T1000 (cell line): ENCODE results near the gene RAC2.

Source experiments
- DNase-seq: peaks from one replicate; lab custom pipeline; 2025; ENCODE audit warnings: mixed read lengths; lab: John Stamatoyannopoulos, UW

The RAC2 gene

DNA sequence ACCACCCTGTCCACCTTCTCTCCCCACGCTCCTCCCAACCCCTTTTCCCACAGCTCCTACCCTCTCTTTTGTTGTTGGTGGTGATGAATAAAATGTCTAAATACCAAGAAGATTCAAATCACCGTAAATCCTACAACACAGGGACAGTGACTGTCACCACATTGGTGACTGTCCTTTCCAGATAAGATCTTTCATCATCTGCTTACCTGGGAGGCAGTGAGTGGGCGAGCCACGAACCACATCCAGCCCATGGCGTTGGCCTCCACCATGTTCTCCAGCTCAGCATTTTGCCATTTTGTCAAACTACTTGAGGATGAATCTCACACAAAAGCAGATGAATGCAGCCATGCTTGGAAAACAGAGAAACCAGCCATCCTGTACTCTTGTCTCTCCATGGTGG is 31.6 kb upstream of the RAC2 start:
- DNase-seq = no peak

DNA sequence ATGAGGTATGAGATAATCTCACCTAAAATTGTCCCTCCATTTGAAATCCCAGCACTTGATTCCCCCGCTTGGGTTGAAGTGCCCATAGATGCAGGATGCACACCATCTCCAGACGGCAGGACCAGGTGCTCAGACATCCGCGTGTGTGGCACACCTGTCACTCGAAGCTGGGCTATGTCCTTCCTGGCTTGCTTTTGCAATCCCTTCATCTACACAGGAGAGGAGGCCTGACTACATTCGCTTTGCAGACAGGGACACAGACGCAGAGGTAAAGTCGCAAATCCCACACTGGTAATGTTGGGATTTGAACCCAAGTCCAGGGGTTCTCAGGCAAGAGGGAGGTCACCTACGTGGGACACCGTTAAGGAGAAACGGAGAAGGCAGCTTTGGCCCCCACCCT is 31.1 kb upstream of the RAC2 start:
- DNase-seq = no peak

DNA sequence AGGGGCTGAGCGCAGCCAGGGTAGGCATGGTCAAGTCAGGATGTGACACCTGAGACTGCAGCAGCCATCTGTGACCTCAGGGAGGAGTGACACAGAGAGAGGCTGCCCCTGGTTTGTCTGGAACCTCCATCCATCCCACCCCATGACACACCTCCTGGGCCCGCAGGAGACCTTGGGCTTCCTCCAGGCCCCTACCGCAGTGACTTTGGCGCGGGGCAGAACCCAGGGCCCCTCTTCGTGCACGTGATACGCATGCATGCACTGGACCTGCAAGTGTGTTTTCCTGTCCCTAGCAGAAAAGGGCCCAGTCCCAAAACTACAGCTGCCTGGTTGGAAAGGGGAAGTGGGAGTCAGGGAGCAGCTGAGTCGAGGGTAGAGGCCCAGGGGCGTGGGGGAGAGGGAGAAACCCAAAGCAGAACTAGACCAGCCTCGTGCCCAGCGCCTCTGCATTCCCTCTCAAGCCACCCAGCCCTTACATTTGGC is 30.4 kb upstream of the RAC2 start:
- DNase-seq = no peak

DNA sequence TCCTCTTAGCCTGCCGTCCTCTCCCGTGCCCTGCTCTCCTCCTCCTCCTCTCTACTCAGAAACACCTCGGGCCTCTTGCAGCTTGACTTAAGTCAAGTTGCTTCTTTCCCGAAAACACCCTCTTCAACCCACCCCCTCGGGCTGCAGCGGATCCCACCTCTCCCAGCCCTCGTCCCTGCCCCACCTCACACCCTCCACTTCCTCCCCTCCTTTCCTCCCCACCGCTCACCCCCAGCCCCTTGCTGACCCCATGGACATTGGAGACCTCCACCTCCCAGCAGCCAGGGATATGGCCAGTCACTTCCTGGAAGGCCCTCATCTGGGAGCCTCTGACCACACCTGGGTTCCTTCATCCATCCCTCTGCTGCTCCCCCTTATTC is 29.8 kb upstream of the RAC2 start:
- DNase-seq = no peak

DNA sequence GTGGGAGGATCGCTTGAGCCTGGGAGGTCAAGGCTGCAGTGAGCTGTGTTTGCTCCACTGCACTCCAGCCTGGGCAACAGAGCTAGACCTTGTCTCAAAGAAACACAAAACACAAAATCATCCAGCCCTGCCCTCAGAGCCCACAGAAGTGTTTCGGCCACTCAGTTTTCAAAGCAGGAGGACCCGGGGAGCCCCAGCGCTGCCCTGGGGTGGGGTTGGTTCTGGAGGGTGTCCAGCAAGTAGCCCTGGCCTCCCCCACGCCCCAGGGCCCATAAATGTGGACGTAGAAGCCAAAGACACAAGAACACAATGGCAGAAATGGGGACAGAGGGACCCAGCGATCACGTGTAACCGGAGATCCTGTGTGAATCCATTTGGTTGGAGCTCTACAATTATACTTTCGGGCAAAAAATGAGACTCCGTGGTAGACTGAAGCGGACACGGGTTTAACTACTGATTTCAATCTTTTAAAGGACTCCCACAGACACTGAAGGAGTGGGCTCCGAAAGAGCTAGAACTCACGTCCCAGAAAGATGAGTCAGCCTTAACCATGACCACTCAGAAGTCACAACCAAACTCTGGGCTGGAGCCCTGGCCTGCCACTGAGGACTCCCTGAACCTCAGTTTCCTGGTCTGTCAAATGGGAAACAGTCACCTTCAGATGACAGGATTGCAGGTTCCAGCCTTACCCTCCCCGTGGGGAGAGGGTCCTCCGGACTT is 29.2 kb upstream of the RAC2 start:
- DNase-seq = no peak

DNA sequence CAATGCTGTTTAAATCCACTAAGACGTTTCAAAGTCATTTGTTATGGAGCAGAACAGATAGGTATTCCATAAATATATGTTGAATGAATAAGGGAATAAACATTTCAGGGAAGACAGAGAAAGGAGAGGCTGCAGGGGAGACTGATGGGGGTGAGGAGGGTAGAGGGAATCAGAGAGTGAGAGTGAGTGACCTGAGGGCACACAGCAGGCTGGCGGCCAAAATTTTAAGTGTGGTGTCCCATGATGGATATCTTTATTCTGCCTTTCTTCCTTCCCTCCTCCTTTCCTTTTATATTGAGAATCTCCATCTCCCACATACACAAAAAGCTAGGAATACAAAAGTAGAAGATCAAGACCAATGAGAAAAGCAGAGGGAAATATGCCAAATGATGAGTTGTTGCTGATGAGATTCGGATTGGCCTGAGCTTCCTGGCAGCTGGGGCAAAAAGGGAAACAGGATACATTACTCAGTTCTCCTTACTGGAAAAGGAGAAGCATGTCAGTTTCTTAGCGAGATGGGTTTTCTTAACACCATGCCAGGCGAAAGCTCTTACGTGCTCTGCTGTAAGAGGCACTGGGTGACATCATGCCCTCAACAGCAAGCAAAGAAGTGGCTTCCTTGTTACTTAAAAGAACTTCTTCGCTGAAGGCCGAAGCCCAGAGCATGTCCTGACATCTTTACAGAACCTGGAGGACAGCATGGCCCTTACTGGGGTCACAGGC is 27.0 kb upstream of the RAC2 start:
- DNase-seq = no peak

DNA sequence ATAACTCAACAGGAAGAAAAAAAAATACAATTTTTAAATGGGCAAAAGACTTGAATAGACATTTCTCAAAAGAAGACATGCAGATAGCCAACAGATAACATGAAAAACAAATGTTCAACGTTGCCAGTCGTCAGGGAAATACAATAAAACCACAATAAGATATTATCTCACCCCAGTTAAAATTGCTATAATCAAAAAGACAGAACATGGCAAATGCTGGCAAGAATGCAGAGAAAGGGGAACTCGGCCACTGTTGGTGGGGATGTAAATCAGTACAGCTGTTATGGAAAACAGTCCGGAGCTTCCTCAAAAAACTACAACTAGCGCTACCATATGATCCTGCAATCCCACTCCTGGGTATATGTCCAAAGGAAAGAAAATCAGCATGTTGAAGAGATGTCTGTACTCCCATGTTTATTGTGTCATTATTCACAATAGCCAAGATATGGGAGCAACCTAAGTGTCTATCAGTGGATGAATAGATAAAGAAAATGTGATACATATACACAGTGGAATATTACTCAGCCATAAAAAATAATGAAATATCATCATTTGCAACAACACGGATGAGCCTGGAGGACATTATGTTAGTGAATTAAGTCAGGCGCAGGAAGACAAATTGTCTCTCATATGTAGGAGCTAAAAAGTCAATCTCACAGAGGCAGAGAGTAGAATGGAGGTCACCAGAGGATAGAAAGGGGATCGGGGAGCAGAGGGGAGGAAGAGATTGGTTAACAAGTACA is 26.0 kb upstream of the RAC2 start:
- no peak for DNase-seq

DNA sequence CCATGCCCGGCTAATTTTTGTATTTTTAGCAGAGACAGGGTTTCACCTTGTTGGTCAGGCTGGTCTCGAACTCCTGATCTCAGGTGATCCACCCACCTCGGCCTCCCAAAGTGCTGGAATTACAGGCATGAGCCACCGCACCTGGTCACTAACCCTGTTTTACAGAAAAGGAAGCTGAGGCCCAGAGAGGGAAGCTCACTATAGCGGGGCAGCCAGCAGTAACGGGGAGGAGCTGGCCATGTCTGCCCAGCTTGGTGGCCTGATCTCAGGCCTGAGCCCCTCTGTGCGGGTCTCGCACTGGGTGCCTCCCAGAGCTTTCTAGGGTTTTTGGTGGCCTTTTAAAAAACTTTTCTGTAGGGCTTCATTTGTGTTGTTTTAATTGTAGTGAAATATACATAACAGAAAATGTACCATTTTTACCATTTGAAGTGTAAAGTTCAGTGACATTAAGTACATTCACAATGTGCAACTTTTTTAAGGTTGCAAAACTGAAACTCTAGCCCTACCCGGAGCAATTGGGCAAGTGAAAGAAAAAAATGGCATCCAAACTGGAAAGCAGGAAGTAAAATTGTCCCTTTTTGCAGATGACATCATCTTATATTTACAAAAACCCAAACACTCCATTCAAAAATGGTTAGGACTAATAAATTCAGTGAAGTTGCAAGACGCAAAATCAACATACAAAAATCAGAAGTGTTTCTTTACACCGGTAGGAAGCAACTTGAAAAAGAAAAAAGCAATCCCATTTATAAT is 23.8 kb upstream of the RAC2 start:
- no peak for DNase-seq

DNA sequence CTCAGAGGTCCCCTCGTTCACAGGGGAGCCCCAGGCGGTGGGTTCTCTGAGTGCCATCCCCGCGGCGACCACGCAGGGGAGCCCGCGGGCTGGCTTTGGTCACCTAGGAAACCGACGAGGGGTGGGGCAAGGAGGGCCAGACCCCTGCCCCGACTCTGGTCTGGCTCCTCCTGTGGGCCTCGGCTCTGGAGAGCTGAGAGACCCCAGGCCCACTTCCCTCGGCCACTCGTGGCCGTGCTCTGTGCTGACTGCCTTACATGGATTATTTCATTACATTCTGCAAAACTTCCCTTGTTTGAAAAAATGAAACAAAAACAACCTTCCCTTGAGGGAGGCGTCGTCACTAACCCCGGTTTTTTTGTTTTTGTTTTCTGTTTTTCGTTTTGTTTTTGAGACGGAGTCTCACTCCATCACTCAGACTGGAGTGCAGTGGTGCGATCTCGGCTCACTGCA is 23.1 kb upstream of the RAC2 start:
- no peak for DNase-seq

DNA sequence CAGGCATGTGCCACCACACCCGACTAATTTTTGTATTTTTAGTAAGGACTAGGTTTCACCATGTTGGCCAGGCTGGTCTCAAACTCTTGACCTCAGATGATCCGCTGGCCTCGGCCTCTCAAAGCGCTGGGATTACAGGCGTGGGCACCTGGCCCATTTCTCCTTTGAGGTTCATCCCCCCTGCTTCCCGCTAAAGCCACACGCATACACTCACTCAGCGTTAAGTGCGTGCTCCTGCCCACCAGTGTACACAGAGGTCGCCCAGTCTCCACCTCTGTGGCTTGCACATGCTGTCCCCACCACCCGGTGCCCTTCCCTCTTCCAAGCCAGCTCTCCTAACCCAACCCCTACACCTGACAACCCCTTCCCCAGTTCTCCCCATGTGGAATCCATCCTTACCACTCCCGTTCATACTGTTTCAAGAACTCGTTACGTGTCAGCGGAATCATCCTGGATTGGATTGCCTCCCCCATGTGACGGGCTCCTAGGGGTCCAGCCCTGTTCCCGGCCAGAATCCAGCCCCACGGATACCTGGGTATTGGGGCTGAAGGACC is 22.6 kb upstream of the RAC2 start:
- DNase-seq = no peak

DNA sequence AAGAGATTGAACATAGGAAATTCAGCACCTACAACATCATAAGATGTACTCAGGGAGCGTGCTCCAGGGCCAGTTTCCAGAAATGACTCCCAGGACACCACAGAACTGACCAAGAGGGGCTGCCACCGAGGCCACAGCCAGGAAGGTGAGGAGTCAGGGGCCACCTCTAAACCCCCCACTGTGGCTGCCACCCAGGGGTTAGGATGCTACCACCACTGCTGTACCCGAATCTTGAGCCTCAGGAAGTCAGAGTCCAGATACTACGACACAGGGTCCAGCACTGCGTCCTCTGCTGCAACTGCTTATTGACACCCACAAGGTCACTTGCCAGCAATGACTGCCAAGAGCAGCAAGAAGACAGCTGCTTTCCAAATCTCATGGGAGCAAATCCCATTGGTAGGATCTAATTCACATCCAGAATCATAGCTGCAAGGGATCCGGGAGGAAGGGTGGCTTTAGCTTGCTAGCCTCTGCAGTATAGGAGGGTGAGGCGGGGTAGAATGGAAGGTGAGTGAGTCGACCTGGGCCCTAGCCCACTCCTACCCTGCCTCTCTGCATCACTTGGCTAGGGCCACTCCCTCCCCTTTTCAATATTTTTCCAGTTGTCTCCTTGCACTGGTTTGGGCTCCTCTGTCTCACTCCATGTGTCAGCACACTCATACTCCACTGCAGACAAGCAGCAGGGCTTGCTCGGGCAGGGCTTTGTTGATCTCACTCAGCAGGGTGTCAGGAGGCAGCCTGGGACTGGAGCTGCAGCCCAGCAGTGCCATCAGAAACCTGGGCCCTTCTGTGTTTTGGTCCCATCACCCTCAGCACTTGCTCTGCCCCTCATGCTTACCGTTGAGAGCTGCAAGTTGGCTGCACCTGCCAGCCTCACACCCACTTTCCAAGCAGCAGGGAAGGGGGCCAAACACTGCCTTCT is 20.2 kb upstream of the RAC2 start:
- no peak for DNase-seq

DNA sequence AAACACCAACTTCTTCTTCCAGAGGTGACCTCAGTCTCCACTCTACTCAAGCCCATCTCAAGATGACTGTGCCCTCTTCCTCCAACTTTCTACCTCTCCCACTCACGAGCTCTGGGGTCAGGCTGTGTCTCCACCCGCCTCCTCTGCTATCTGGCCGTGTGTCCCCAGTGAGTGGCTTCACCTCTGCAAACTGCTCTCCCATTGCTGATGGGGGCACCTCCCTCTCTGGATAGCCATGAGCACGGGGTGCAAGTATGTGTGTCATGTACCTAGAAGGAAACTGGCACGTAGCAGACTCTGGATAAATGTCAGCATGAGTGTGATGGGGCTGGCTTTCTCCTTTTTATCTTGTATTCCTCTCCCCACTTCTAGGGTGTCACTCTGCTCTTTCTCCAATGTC is 18.3 kb upstream of the RAC2 start:
- DNase-seq = no peak

DNA sequence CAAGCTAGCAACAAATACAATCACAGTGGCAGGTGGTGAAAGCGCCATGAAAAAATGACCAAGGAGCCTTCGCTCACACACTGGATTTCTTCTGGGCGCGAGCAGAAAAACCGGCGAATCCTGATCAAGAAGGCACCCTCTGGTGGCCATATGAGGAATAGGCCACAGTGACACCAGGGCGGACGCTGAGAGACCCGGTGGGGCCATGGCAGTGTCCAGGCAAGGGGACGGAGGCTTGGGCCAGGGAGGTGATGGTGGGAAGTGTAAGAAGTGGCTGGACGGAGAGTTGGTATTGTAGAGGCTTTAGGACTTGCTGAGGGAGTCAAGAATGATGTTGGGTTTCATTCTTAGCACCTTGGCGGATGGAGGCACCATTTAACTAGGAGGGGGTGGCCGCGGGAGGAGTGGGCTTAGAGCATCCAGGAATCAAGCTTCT is 16.9 kb upstream of the RAC2 start:
- DNase-seq = no peak

DNA sequence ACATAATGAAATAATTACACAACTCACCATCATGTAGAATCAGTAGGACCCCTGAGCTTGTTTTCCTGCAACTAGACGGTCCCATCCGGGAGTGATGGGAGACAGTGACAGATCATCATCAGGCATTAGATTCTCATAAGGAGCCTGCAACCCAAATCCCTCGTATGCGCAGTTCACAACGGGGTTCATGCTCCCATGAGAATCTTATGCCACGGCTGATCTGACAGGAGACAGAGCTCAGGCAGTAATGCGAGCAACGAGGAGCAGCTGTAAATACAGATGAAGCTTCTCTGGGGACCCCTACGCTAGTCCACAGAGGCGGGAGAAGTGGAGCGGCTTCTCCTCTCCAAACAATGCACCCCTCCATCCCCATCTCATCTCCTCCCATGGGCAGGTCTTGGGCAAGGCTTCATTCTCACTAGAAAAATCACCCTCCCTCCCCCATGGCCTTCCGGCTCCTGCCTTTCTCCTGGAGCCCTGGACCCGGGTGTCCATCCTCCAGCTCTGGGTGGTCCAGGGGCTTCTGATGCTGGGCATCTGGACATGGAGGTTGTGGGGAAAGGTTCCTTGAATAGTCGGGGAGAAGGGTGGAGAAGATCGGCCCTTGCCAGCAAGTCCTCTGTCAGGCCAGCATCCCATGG is 16.2 kb upstream of the RAC2 start:
- DNase-seq = no peak

DNA sequence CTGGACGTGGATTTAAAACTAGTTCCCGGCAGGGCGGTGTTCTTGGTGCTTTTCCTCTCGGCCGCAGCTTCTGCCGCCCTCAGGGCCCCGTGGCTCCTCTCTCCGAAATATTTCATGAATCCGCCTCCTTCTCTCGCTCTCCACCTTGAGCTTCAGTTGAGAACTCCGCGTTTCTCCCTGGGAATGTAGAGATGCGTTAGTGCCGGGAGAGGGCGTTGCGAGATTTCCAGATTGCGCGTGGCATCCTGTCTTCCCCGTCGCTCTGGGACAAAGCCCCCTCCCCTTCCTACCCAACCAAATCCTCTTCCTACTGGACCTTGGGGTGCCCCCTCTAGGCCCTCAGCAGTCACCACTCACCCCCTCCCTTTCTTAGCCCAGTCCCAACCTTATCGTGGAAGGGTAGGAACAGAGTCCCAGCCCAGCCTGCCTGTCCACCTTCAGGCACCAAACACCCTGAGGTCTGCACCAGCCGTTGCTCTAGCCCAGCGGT is 15.5 kb upstream of the RAC2 start:
- no peak for DNase-seq

DNA sequence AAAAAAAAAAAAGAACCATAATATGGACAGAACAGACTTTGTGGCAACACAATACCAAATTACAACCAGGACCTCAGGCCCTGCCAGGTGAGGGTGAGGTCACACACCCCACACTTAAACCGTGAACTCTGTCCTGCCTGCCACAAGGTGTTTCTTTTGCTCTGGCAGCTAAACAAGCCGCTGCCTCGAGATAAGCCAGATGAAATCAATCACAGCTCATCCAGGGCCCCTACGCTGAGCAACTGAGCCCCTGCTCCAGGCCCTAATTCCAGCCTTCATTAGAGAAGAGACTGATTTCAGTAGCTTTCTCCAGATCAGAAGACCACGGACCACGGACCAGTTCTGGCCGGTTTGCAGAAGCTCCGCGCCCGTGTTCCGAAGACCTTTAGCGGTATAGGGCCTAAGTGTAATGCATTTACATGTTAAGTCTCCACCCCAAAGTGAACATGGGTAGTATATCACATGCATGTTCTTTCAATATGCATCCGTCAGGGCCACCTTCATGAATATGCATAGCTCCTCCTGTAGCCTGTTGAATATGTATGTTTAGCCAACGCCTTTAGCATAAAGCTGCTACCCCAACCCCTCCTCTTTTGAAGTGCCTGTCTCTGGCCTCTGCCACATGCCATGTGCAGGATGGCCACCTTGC is 14.8 kb upstream of the RAC2 start:
- DNase-seq = no peak

DNA sequence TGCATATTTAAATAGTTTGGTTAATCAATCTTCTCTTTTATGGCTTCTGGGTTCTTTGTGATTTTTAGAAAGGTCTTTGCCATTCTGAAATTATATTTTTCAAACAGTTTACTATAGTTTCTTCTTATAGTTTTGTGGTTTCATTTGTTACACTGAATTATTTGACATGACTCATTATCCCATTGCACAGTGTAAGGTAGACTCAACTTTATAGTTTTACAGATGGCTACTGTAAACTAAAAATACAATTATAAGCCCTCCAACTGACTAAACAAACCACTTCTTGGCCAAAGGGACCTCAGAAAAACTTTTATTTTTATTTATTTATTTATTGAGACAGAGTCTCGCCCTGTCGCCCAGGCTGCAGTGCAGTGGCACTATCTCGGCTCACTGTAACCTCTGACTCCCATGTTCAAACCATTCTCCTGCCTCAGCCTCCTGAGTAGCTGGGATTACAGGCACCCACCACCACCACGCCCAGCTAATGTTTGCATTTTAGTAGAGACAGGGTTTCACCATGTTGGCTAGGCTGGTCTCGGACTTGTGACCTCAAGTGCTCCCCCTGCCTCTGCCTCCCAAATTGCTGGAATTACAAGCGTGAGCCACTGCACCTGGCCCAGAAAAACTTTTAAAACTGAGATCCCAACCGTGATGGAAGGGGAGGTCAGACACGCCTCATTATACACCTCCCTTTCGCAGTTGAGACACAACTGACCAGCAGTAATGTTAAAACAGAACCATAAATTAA is 14.1 kb upstream of the RAC2 start:
- no peak for DNase-seq

DNA sequence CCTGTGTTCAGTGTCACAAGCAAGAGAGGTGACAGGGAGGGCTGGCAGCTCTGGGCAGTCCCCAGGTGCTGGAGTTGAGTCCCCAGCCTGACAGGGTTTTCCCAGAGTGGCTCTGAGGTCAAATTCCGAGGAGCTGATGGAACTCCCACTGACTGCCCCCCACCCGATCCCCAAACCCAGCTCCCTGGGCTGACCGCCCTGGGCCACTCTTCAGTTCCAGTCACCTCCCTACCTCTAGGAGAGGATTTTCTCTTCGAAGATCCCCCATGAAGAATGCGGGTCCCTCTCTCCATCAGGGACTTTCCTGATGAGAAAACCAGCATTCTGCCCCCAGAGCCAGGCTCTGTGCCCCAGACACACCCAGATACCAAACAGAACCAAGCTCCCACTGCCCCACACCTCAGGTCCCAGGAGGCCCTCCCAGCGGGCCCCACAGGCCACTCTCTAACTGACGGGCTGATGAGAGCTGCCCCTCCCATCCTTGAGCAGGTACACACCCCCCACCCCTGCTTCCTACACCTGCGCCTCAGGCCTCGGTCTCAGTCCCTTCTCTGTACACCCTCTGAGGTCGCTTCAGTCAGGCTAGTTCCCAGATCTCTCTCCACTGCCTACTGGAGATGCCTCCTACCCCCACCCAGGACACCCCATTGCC is 12.1 kb upstream of the RAC2 start:
- no peak for DNase-seq
